Natural killer cell (primary cell): ENCODE measurements around the gene GLI3. TPM values are rescaled to one million over a fixed set of nuclear protein-coding genes. Genes with fewer than 3 reads are reported as not detected.

ENCODE experiments used
- ATAC-seq, 3 donors: fragments of 150-1000 bp in 2 of 3; fragments of 200-7000 bp in 1 of 3; cut with Tn5 transposase; 1 replicate in 1 of 3; 2 replicates in 2 of 3; pipeline ENCODE4 v1.10.0; 2021; ENCODE audit warnings: mild to moderate bottlenecking in 2 of 3, moderate library complexity in 2 of 3
- DNase-seq, 2 donors: peaks; one replicate each; pipeline versions ENCODE4 v3.0.0 to v3.0.0-alpha.2; 2013 to 2021; ENCODE audit warnings: mixed read lengths in 1 of 2
- H3K27ac ChIP-seq: one replicate; pipeline ENCODE4 v1.5.1; 2013; ENCODE audit warnings: mild to moderate bottlenecking, low read length
- H3K27me3 ChIP-seq: one replicate; pipeline ENCODE4 v1.6.1; 2013; ENCODE audit warnings: low read length; ENCODE audit not compliant: control insufficient read depth, insufficient read depth
- H3K36me3 ChIP-seq: one replicate; pipeline ENCODE4 v1.6.1; 2013; ENCODE audit warnings: low read length; ENCODE audit not compliant: control insufficient read depth, insufficient read depth
- H3K4me1 ChIP-seq: one replicate; pipeline ENCODE4 v1.6.1; 2013; ENCODE audit warnings: low read length; ENCODE audit not compliant: control insufficient read depth, insufficient read depth
- H3K4me3 ChIP-seq: one replicate; pipeline ENCODE4 v1.5.1; 2013; ENCODE audit warnings: low read length
- H3K9me3 ChIP-seq: one replicate; pipeline ENCODE4 v1.6.1; 2013; ENCODE audit warnings: low read length; ENCODE audit not compliant: control insufficient read depth, insufficient read depth
- H3K27ac Mint-ChIP-seq, 2 donors: one replicate each; pipeline ENCODE4 v1.8.0; 2022; ENCODE audit warnings: mild to moderate bottlenecking in 2 of 2, mixed read lengths in 2 of 2, moderate library complexity in 1 of 2
- H3K27me3 Mint-ChIP-seq, 2 donors: one replicate each; pipeline ENCODE4 v1.8.0; 2022; ENCODE audit warnings: low read depth in 2 of 2, mixed read lengths in 2 of 2
- H3K36me3 Mint-ChIP-seq: one replicate; pipeline ENCODE4 v1.8.0; 2022; ENCODE audit warnings: mixed read lengths
- H3K4me1 Mint-ChIP-seq, 2 donors: one replicate each; pipeline ENCODE4 v1.8.0; 2022; ENCODE audit warnings: mixed read lengths in 2 of 2
- H3K4me3 Mint-ChIP-seq: one replicate; pipeline ENCODE4 v1.8.0; 2022; ENCODE audit warnings: mild to moderate bottlenecking, moderate library complexity, mixed read lengths
- H3K9me3 Mint-ChIP-seq, 2 donors: one replicate each; pipeline ENCODE4 v1.8.0; 2022; ENCODE audit warnings: mixed read lengths in 2 of 2
- CTCF ChIP-seq: fragments of 200-600 bp; IDR thresholded peaks from one replicate; pipeline ENCODE4 v1.8.0; 2022; ENCODE audit warnings: antibody characterized with exemption
- WGBS: methylation state at CpG from one replicate; pipeline ENCODE4 v1.1.7; 2013; ENCODE audit warnings: missing lambda C conversion rate; ENCODE audit not compliant: insufficient coverage; 5-methylcytosine and 5-hydroxymethylcytosine counted together
- intact Hi-C: fragments of 100-400 bp; cut with micrococcal nuclease; formaldehyde crosslinking; loops from one replicate; pipeline ENCODE4 v1.14.2; 2022
- total RNA-seq, 4 donors: library from RNA; stranded (reverse); fragments of 120-200 nt in 1 of 4; gene quantifications; one replicate each; pipeline versions ENCODE4 v1.2.3 to v1.2.4, GENCODE V29; 2013 to 2022

The GLI3 gene
- total RNA-seq, 3 donors from 2014 or later (not counting 1 experiment from before 2014, with no cell fraction given) = 2.9 to 4.7 (median 3.1) TPM

GRCh38 chr7:42070068-42070467, 166.9 kb downstream of the GLI3 start:
- intact Hi-C loops = no loop called here
- Histone ChIP-seq H3K27ac (no peak overlapping the region), H3K36me3 (no peaks in the 10 kb centered on the region), H3K9me3 (no peaks in the 10 kb centered on the region), H3K4me3 (no peak overlapping the region), H3K4me1 (no peaks in the 10 kb centered on the region), H3K27me3 (no peaks in the 10 kb centered on the region)
- Mint-ChIP-seq H3K27ac (no peak overlapping the region), H3K4me3 (no peak overlapping the region), H3K36me3 (no peaks in the 10 kb centered on the region), H3K27me3 (peaks cover 0 to 7% of the 10 kb centered on the region in 2 donors), H3K9me3 (no peaks in the 10 kb centered on the region), H3K4me1 (peaks cover 7% of the 10 kb centered on the region in 2 donors)
- no peak for ATAC-seq
- DNase-seq = no peak
- WGBS = 86% methylated on average over 2 of the region's 2 CpGs
- no peak for TF ChIP-seq CTCF

DNA sequence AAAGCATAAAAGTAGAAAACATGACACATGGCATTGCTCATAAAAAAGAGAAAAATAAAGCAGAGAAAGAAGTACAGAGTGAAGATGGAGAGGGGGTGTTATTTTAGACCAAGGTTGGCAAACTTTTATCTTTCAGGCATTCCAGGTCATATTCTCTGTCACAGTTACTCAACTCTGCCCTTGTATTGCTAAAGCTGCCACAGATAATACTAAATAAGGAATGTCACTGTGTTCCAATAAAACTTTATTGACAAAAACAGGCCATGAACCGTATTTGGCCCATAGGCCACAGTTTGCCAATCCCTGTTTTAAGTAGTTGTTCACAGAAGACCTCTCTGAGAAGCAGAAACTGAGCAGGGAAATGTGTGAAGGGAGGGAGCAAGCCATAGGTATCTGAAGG, 167.4 kb downstream of the GLI3 start:
- Histone ChIP-seq H3K36me3 (no peaks in the 10 kb centered on the region), H3K27me3 (no peaks in the 10 kb centered on the region), H3K4me3 (no peak overlapping the region), H3K9me3 (no peaks in the 10 kb centered on the region), H3K27ac (no peak overlapping the region), H3K4me1 (no peaks in the 10 kb centered on the region)
- Mint-ChIP-seq H3K4me1 (peaks cover 7% of the 10 kb centered on the region in 2 donors), H3K27ac (no peak overlapping the region), H3K9me3 (no peaks in the 10 kb centered on the region), H3K36me3 (no peaks in the 10 kb centered on the region), H3K27me3 (peaks cover 0 to 7% of the 10 kb centered on the region in 2 donors), H3K4me3 (no peak overlapping the region)
- WGBS = 91% methylated on average over 1 of the region's 1 CpG
- DNase-seq = no peak
- ATAC-seq = no peak
- TF ChIP-seq CTCF = no peak
- intact Hi-C loops = no loop called here

- no peaks in the 10 kb centered on the region for H3K36me3 ChIP-seq
- no peak for TF ChIP-seq CTCF
- Mint-ChIP-seq H3K4me3 (no peak overlapping the region), H3K4me1 (peaks cover 7% of the 10 kb centered on the region in 2 donors), H3K36me3 (no peaks in the 10 kb centered on the region), H3K27ac (no peak overlapping the region), H3K9me3 (no peaks in the 10 kb centered on the region), H3K27me3 (peaks cover 0 to under 1% of the 10 kb centered on the region in 2 donors)
- intact Hi-C loops = no loop called here
- no peak overlapping the region for H3K27ac ChIP-seq
- H3K27me3 ChIP-seq = no peaks in the 10 kb centered on the region
- ATAC-seq (no peak), DNase-seq (no peak)
- no peak overlapping the region for H3K4me3 ChIP-seq
- WGBS = 91% methylated on average over 11 of the region's 11 CpGs
- no peaks in the 10 kb centered on the region for H3K4me1 ChIP-seq
- no peaks in the 10 kb centered on the region for H3K9me3 ChIP-seq
These were observed 168.3 kb downstream of the GLI3 start for GRCh38 chr7:42068554-42069280.

- Mint-ChIP-seq H3K9me3 (no peaks in the 10 kb centered on the region), H3K4me3 (no peak overlapping the region), H3K36me3 (no peaks in the 10 kb centered on the region), H3K27me3 (no peaks in the 10 kb centered on the region), H3K27ac (no peak overlapping the region), H3K4me1 (peaks cover 7% of the 10 kb centered on the region in 2 donors)
- intact Hi-C loops = no loop called here
- Histone ChIP-seq H3K36me3 (no peaks in the 10 kb centered on the region), H3K27me3 (no peaks in the 10 kb centered on the region), H3K27ac (no peak overlapping the region), H3K9me3 (no peaks in the 10 kb centered on the region), H3K4me1 (no peaks in the 10 kb centered on the region), H3K4me3 (no peak overlapping the region)
- ATAC-seq (no peak), DNase-seq (no peak)
- 93% methylated on average over 7 of the region's 7 CpGs for WGBS
- no peak for TF ChIP-seq CTCF
These were observed 171.1 kb downstream of the GLI3 start for GRCh38 chr7:42065942-42066341.
